Lower leg skin (tissue), 4 donors: ENCODE measurements around the gene TTF2. TPM values are rescaled to one million over a fixed set of nuclear protein-coding genes. Genes with fewer than 3 reads are reported as not detected.

Source experiments
- DNase-seq, 2 donors: peaks; one replicate each; pipeline ENCODE4 v3.0.0-alpha.2; 2019; ENCODE audit warnings: low spot score in 2 of 2
- H3K4me3 ChIP-seq: fragments of 200-600 bp; sonication (generic); 2 replicates; pipeline ENCODE4 v1.5.1; 2017; ENCODE audit warnings: mild to moderate bottlenecking, low read depth; ENCODE audit not compliant: poor library complexity, severe bottlenecking
- CTCF ChIP-seq, 3 donors: fragments of 450-650 bp; IDR thresholded peaks; one replicate each; pipeline ENCODE4 v1.5.1; 2016; ENCODE audit warnings: antibody characterized with exemption in 3 of 3, mild to moderate bottlenecking in 3 of 3, moderate library complexity in 2 of 3
- POLR2A ChIP-seq, 2 donors: fragments of 450-650 bp; IDR thresholded peaks; one replicate each; pipeline ENCODE4 v1.6.1; 2016 to 2017; ENCODE audit warnings: antibody characterized with exemption in 2 of 2, mild to moderate bottlenecking in 1 of 2, moderate library complexity in 1 of 2
- WGBS, 2 donors: methylation state at CpG; one replicate each; pipeline ENCODE4 v1.1.5; 2018; 5-methylcytosine and 5-hydroxymethylcytosine counted together
- intact Hi-C: fragments of 100-400 bp; cut with DNase I; formaldehyde crosslinking; loops from one replicate; pipeline ENCODE4 v1.15.0; 2023; ENCODE audit warnings: low total_unique reads
- total RNA-seq, 4 donors: library from RNA; depleted of rRNA; stranded (reverse); fragments of >200 nt; gene quantifications; one replicate each; pipeline ENCODE4 v1.1.0, GENCODE V29; 2016

TTF2 gene
- total RNA-seq, 4 donors from 2014 or later = 6.8 to 26.8 (median 20.6) TPM

GRCh38 chr1:117046781-117047180, 13.3 kb upstream of the TTF2 start:
- TF ChIP-seq POLR2A (IDR thresholded peaks at IDR 0.05) (no peak), CTCF (IDR thresholded peaks at IDR 0.05) (no peak)
- intact Hi-C loops = no loop called here
- 81 to 86% methylated on average over 4 of the region's 4 CpGs for WGBS, 2 donors
- H3K4me3 ChIP-seq = no peak overlapping the region
- no peak for DNase-seq

GRCh38 chr1:117047271-117047670, 12.9 kb upstream of the TTF2 start:
- no peak for TF ChIP-seq CTCF (IDR thresholded peaks at IDR 0.05)
- no peak for TF ChIP-seq POLR2A (IDR thresholded peaks at IDR 0.05)
- WGBS, 2 donors = 86 to 87% methylated on average over 2 of the region's 2 CpGs
- H3K4me3 ChIP-seq = no peak overlapping the region
- intact Hi-C loops = no loop called here
- DNase-seq = no peak

DNA sequence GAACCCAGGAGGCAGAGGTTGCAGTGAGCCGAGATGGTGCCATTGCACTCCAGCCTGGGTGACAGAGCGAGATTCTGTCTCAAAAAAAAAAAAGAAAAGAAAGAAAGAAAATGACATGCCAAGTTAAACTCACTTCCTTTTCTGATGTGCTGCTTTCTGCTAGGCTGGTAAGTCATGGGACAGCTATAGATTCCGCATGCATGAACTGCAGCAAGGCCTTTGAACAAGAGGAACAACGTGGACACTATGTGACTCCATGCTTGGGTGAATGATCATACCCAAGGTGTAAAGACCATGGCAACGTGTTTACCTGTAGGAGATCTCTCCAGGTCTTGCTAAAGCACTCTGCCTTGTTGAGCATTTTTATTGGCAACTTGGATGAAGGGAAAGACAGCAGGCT, 10.3 kb upstream of the TTF2 start:
- 87 to 88% methylated on average over 5 of the region's 5 CpGs for WGBS, 2 donors
- intact Hi-C loops = loop anchor here (10.0 kb wide), 1 partner anchor 195 kb away; no protein-coding TSS in a partner anchor

DNA sequence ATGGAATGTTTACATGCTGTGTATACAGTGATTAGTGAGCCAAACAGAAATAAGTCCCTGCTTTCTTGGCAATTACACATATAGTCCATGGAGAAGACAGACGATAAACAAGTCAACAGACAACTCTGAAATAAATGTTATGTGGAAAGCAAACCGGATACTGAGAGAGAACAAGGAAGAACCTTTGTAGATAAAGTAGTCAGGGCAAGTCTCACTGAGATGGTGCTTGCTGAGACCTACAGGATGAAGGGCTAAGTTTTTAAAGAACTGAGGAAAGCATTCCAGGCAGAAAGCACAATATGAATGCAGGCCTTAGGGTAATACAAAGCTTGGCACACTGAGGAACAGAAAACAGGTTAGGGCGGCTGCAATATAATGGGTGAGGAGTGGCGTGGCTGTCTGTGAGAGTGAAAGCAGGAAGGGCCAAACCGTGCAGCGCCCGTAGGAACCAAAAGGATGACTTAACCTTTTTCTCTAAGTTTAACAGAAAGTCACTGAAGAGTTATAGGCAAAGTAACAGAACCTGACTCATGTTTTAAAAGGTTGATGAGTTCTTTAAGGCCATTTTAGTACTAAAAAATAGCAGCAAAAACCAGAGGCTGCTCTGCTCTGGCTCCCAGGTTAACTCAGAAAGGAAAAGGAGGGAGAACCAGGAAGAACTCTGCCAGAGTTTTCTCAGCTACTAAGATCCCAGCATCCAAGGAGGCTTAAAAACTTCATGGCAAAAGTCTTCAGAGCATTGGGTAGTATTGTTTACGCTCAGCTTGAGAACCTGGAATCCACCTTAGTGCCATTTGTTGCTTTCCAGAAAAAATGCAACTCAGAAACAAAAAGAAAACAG, 8.7 kb upstream of the TTF2 start:
- TF ChIP-seq CTCF (IDR thresholded peaks at IDR 0.05) (no peak), POLR2A (IDR thresholded peaks at IDR 0.05) (no peak)
- peak in 1 of 2 donors; percentile 55 for DNase-seq
- intact Hi-C loops = loop anchor here (10.0 kb wide), 1 partner anchor 197 kb away; no protein-coding TSS in a partner anchor
- 23% methylated on average over 8 of the region's 8 CpGs for WGBS, 2 donors
- no peak overlapping the region for H3K4me3 ChIP-seq

More for the DNA sequence above, 10.3 kb upstream of the TTF2 start:
- no peak for TF ChIP-seq POLR2A (IDR thresholded peaks at IDR 0.05)
- TF ChIP-seq CTCF (IDR thresholded peaks at IDR 0.05) = no peak
- H3K4me3 ChIP-seq = no peak overlapping the region
- no peak for DNase-seq

DNA sequence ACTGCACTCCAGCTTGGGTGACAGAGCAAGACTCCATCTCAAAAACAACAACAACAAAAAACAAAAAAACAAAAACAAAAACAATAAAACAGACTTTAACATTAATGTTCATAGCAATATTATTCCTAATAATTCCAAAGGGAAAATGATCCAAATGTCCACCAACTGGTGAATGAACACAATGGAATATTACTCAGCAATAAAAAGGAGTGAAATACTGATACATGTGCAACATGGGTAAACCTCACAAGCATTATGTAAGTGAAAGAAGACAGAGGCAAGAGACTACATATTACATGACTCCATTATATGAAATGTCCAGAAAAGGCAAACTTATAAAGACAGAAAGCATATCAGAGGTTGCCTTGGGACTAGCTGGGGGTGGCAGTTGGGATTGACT, 6.1 kb upstream of the TTF2 start:
- intact Hi-C loops = loop anchor here (10.0 kb wide), 1 partner anchor 199 kb away; no protein-coding TSS in a partner anchor
- H3K4me3 ChIP-seq = no peak overlapping the region
- DNase-seq = no peak
- TF ChIP-seq CTCF (IDR thresholded peaks at IDR 0.05) = no peak
- no peak for TF ChIP-seq POLR2A (IDR thresholded peaks at IDR 0.05)
